ENCODE measurements around the gene NMT1. TPM values are rescaled to one million over a fixed set of nuclear protein-coding genes. Genes with fewer than 3 reads are reported as not detected.

NMT1 gene
- total RNA-seq, 1 experiment from 2014 or later: 152 TPM

DNA sequence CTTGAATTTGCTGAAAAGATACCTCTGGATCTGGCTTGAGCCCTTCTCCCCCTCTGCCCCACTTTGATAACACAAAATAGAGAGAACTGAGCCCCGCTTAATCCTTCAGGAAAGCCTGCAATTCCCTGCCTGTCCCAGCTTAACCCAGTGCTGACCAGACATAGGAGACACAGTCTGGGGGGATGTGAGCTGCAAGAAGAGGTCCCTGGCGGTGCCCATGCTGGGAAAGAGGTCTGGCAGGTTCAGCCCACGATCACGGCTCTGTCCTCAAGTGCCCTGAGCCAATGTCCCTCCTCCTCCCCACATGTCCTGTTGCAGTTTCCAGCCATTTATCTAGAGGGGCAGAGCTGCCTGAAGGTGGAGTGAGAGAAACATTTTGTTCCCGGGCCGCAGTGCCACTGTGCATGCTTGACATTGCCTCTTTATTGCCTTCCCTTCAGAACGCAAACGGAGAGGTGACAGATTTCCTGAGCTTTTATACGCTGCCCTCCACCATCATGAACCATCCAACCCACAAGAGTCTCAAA, 42.2 kb downstream of the NMT1 start:
- Mint-ChIP-seq H3K9me3 (no peaks in the 10 kb centered on the region), H3K36me3 (peaks cover 71% of the 10 kb centered on the region), H3K27me3 (ENCODE audit: low read depth) (no peaks in the 10 kb centered on the region), H3K4me1 (no peaks in the 10 kb centered on the region), H3K4me3 (no peak overlapping the region), H3K27ac (no peak overlapping the region)
- ChIA-PET CTCF (interaction anchor here (0.7 to 2.6 kb wide), 3 partner anchors 32 to 341 kb away, joined by 3 to 9 read pairs (median 3); partner anchors contain the start of gene ACBD4), POLR2A (interaction anchor here (0.7 kb wide), 1 partner anchor 154 kb away, joined by 3 read pairs; no protein-coding TSS in a partner anchor)
- no peak for ATAC-seq
- no peak for DNase-seq (ENCODE audit: low spot score)
- TF ChIP-seq AFF4 (CRISPR knock-in tag; IDR thresholded peaks at IDR 0.05; ENCODE audit: borderline replicate concordance) (no peak), SMAD4 (CRISPR knock-in tag; IDR thresholded peaks at IDR 0.05) (no peak), FOXJ3 (CRISPR knock-in tag; IDR thresholded peaks at IDR 0.05; ENCODE audit: borderline replicate concordance) (no peak), NFE2L1 (CRISPR knock-in tag; IDR thresholded peaks at IDR 0.05) (no peak), HMGA2 (CRISPR knock-in tag; IDR thresholded peaks at IDR 0.05) (no peak), ZSCAN18 (CRISPR knock-in tag; IDR thresholded peaks at IDR 0.05) (no peak), ZNF232 (CRISPR knock-in tag; IDR thresholded peaks at IDR 0.05) (no peak), RORB (CRISPR knock-in tag; IDR thresholded peaks at IDR 0.05) (no peak)

GRCh38 chr17:45104029-45104428, 42.9 kb downstream of the NMT1 start:
- Mint-ChIP-seq H3K27ac (no peak overlapping the region), H3K27me3 (ENCODE audit: low read depth) (no peaks in the 10 kb centered on the region)

More at GRCh38 chr17:45104029-45104428, 42.9 kb downstream of the NMT1 start:
- no peaks in the 10 kb centered on the region for H3K4me1 Mint-ChIP-seq
- H3K36me3 Mint-ChIP-seq: peaks cover 64% of the 10 kb centered on the region
- no peak for ATAC-seq
- DNase-seq (ENCODE audit: low spot score): no peak
- no peaks in the 10 kb centered on the region for H3K9me3 Mint-ChIP-seq
- no peak overlapping the region for H3K4me3 Mint-ChIP-seq
- CTCF ChIA-PET: interaction anchor here (1.0 to 2.6 kb wide), 3 partner anchors 30 to 184 kb away, joined by 3 to 9 read pairs (median 5); partner anchors contain the start of gene ACBD4
- POLR2A ChIA-PET: no interaction called here
- no peak for TF ChIP-seq E2F5 (CRISPR knock-in tag; IDR thresholded peaks at IDR 0.05)
- TF ChIP-seq ETV6 (CRISPR knock-in tag; IDR thresholded peaks at IDR 0.05): no peak
- TF ChIP-seq CBFB (CRISPR knock-in tag; IDR thresholded peaks at IDR 0.05; ENCODE audit: low read depth): no peak
- TF ChIP-seq ZNF219 (CRISPR knock-in tag; IDR thresholded peaks at IDR 0.05; ENCODE audit: borderline replicate concordance): no peak
- TF ChIP-seq SP1 (CRISPR knock-in tag; conservative IDR thresholded peaks at IDR 0.05): no peak
- no peak for TF ChIP-seq OVOL2 (CRISPR knock-in tag; IDR thresholded peaks at IDR 0.05; ENCODE audit: borderline replicate concordance)
- TF ChIP-seq CREB1 (CRISPR knock-in tag; IDR thresholded peaks at IDR 0.05): no peak
- TF ChIP-seq FOXP4 (CRISPR knock-in tag; IDR thresholded peaks at IDR 0.05): no peak
- no peak for TF ChIP-seq ZNF138 (CRISPR knock-in tag; conservative IDR thresholded peaks at IDR 0.05)
- TF ChIP-seq CREM (CRISPR knock-in tag; IDR thresholded peaks at IDR 0.05): no peak
